Measurements from ENCODE around the gene RGP1.

RGP1 gene

GRCh38 chr9:35748858-35749514 is at the start of gene RGP1, which contains the start of gene GBA2:
TSS of gene RGP1 (plus strand) at chr9:35749287. CDS start at chr9:35749756, 469 bp downstream.
TSS of gene GBA2 (minus strand) at chr9:35749228. CDS start at chr9:35748704, 524 bp downstream.
- DNase-seq (ENCODE audit: low read depth): no peak

GRCh38 chr9:35700031-35700430 is 49.1 kb upstream of the RGP1 start:
- no peak for DNase-seq (ENCODE audit: low read depth)

- no peak for DNase-seq (ENCODE audit: low read depth)
Observed at GRCh38 chr9:35700942-35701341, 48.1 kb upstream of the RGP1 start.

GRCh38 chr9:35702696-35703095 is 46.4 kb upstream of the RGP1 start:
- DNase-seq (ENCODE audit: low read depth): no peak

GRCh38 chr9:35703906-35704672 is 45.0 kb upstream of the RGP1 start:
- no peak for DNase-seq (ENCODE audit: low read depth)

- no peak for DNase-seq (ENCODE audit: low read depth)
Observed at GRCh38 chr9:35705372-35705771, 43.7 kb upstream of the RGP1 start.

- no peak for DNase-seq (ENCODE audit: low read depth)
Observed at GRCh38 chr9:35705836-35706430, 43.2 kb upstream of the RGP1 start.

- no peak for DNase-seq (ENCODE audit: low read depth)
Observed at GRCh38 chr9:35706951-35707350, 42.1 kb upstream of the RGP1 start.

GRCh38 chr9:35708146-35708545 is 40.9 kb upstream of the RGP1 start:
- no peak for DNase-seq (ENCODE audit: low read depth)

GRCh38 chr9:35710818-35711500 is 38.1 kb upstream of the RGP1 start:
- no peak for DNase-seq (ENCODE audit: low read depth)

GRCh38 chr9:35711501-35712428 is 37.3 kb upstream of the RGP1 start:
- DNase-seq (ENCODE audit: low read depth): no peak

GRCh38 chr9:35712762-35713400 is 36.2 kb upstream of the RGP1 start:
- DNase-seq (ENCODE audit: low read depth): no peak

- no peak for DNase-seq (ENCODE audit: low read depth)
Observed at GRCh38 chr9:35713578-35713977, 35.5 kb upstream of the RGP1 start.

GRCh38 chr9:35714123-35714522 is 35.0 kb upstream of the RGP1 start:
- no peak for DNase-seq (ENCODE audit: low read depth)

- DNase-seq (ENCODE audit: low read depth): no peak
Observed at GRCh38 chr9:35714579-35715252, 34.4 kb upstream of the RGP1 start.

- no peak for DNase-seq (ENCODE audit: low read depth)
Observed at GRCh38 chr9:35716230-35716629, 32.9 kb upstream of the RGP1 start.

- DNase-seq (ENCODE audit: low read depth): no peak
Observed at GRCh38 chr9:35717132-35717870, 31.8 kb upstream of the RGP1 start.

- no peak for DNase-seq (ENCODE audit: low read depth)
Observed at GRCh38 chr9:35718721-35719511, 30.2 kb upstream of the RGP1 start.

- no peak for DNase-seq (ENCODE audit: low read depth)
Observed at GRCh38 chr9:35719546-35719945, 29.5 kb upstream of the RGP1 start.

All from stimulated activated CD4-positive, alpha-beta T cell treated with anti-CD3 and anti-CD28 coated beads, Interleukin-2, amount 100 ng/mL, for 4 hours (primary cell).